Measurements from ENCODE around the gene OR2G3. TPM values are rescaled to one million over a fixed set of nuclear protein-coding genes. Genes with fewer than 3 reads are reported as not detected.

The OR2G3 gene
- total RNA-seq, 4 donors from 2014 or later = not detected

DNA sequence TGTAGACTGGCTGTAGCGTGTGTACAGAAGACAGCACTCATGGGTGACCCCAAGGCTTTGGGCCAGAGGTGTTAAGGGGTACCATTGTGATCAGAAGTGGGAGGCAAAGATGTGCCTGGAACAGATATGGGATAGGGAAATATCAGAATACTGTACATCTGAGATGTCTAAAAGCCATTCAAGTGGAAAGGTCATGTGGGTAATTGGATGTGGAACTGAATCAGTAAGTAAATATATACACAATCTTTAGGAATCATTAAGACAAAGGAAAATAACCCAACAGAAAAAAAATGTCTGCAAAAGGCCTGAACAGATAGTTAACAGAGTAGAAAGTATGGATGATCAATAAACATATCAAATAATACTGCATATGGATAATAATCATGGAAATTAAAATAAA is 47.7 kb downstream of the OR2G3 start:
- DNase-seq (ENCODE audit: low spot score in 2 of 2) = no peak
- intact Hi-C loops (cut with DNase I; ENCODE audit: low total_unique reads) = no loop called here
- 73 to 77% methylated on average over 1 of the region's 1 CpG for WGBS, 2 donors

More for the DNA sequence above, 47.7 kb downstream of the OR2G3 start:
- TF ChIP-seq, protein P1, sequence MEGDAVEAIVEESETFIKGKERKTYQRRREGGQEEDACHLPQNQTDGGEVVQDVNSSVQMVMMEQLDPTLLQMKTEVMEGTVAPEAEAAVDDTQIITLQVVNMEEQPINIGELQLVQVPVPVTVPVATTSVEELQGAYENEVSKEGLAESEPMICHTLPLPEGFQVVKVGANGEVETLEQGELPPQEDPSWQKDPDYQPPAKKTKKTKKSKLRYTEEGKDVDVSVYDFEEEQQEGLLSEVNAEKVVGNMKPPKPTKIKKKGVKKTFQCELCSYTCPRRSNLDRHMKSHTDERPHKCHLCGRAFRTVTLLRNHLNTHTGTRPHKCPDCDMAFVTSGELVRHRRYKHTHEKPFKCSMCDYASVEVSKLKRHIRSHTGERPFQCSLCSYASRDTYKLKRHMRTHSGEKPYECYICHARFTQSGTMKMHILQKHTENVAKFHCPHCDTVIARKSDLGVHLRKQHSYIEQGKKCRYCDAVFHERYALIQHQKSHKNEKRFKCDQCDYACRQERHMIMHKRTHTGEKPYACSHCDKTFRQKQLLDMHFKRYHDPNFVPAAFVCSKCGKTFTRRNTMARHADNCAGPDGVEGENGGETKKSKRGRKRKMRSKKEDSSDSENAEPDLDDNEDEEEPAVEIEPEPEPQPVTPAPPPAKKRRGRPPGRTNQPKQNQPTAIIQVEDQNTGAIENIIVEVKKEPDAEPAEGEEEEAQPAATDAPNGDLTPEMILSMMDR (IDR thresholded peaks at IDR 0.05) = no peak
- TF ChIP-seq POLR2A (IDR thresholded peaks at IDR 0.05) = no peak
- no peak overlapping the region for H3K4me3 ChIP-seq (ENCODE audit: low read depth, poor library complexity, severe bottlenecking)

Other genes starting within 250 kb of the OR2G3 start
- gene NLRP3, start 189.4 kb upstream of the OR2G3 start, total RNA-seq = 1 to 10 TPM in 1 of 4 donors, under 1 TPM in 3; 0.13 to 1.2 (median 0.32) TPM
- not detected for gene OR2B11, start 147.5 kb upstream of the OR2G3 start, total RNA-seq
- not detected for gene OR2C3, start 69.1 kb upstream of the OR2G3 start, total RNA-seq
- under 1 TPM in 3 of 4 donors, not detected in 1; 0.08 to 0.32 (median 0.10) TPM for gene GCSAML, start 56.5 kb upstream of the OR2G3 start, total RNA-seq
- not detected for gene OR2G2, start 17.2 kb upstream of the OR2G3 start, total RNA-seq
- not detected for gene OR13G1, start 74.2 kb downstream of the OR2G3 start, total RNA-seq
- not detected for gene OR6F1, start 111.1 kb downstream of the OR2G3 start, total RNA-seq
- not detected for gene OR14K1, start 133.0 kb downstream of the OR2G3 start, total RNA-seq
- gene OR14A2, start 142.6 kb downstream of the OR2G3 start, total RNA-seq = not detected
- gene OR1C1, start 155.0 kb downstream of the OR2G3 start, total RNA-seq = not detected
- gene OR14A16, start 218.5 kb downstream of the OR2G3 start, total RNA-seq = not detected
- gene OR11L1, start 236.3 kb downstream of the OR2G3 start, total RNA-seq = not detected